ENCODE data around the gene KCNJ2.
A peak's percentile ranks its signal among the peaks of the same experiment; 100 is the strongest.

The KCNJ2 gene

GRCh38 chr17:70168977-70169708 lies at the start of gene KCNJ2:
Gene KCNJ2, plus strand, starts transcription at chr17:70169532. Its CDS starts 5,508 bp downstream, at chr17:70175040.
- peak within 1 kb of the TSS; percentile 96 for H2AFZ ChIP-seq (ENCODE audit: low read depth)
- H3K27ac ChIP-seq = no peak within 1 kb of the TSS
- no peaks in the 10 kb centered on the region for H3K36me3 ChIP-seq (ENCODE audit: insufficient read depth)
- H3K79me2 ChIP-seq (ENCODE audit: insufficient read depth, low read depth) = no peaks in the 10 kb centered on the region
- no peak for TF ChIP-seq CTCF (conservative IDR thresholded peaks at IDR 0.05; ENCODE audit: low read depth, low read length)
- H3K4me1 ChIP-seq (ENCODE audit: low read depth, poor library complexity, severe bottlenecking) = no peaks in the 10 kb centered on the region
- H3K4me2 ChIP-seq = peak within 1 kb of the TSS; percentile 90
- H3K4me3 ChIP-seq (IDR thresholded peaks at IDR 0.05; ENCODE audit: insufficient read depth, low read depth, low read length) = no peak within 1 kb of the TSS
- H4K20me1 ChIP-seq (ENCODE audit: insufficient read depth) = no peaks in the 10 kb centered on the region
- H3K27me3 ChIP-seq (ENCODE audit: insufficient read depth, low read depth) = no peaks in the 10 kb centered on the region
- peak within 1 kb of the TSS; percentile 49; the same call in 1 of the 2 replicates for H3K9ac ChIP-seq

GRCh38 chr17:70119545-70119944 lies 49.8 kb upstream of the KCNJ2 start:
- no peak for TF ChIP-seq CTCF (conservative IDR thresholded peaks at IDR 0.05; ENCODE audit: low read depth, low read length)
- Histone ChIP-seq H3K4me2 (no peak overlapping the region), H3K4me3 (IDR thresholded peaks at IDR 0.05; ENCODE audit: insufficient read depth, low read depth, low read length) (no peak overlapping the region), H3K27ac (no peak overlapping the region), H2AFZ (ENCODE audit: low read depth) (no peak overlapping the region), H3K27me3 (ENCODE audit: insufficient read depth, low read depth) (no peaks in the 10 kb centered on the region), H3K9ac (no peak overlapping the region), H3K36me3 (ENCODE audit: insufficient read depth) (no peaks in the 10 kb centered on the region), H4K20me1 (ENCODE audit: insufficient read depth) (no peaks in the 10 kb centered on the region), H3K79me2 (ENCODE audit: insufficient read depth, low read depth) (no peaks in the 10 kb centered on the region), H3K4me1 (ENCODE audit: low read depth, poor library complexity, severe bottlenecking) (no peaks in the 10 kb centered on the region)

GRCh38 chr17:70119983-70120382 lies 49.3 kb upstream of the KCNJ2 start:
- no peak overlapping the region for H3K9ac ChIP-seq
- no peak overlapping the region for H2AFZ ChIP-seq (ENCODE audit: low read depth)
- no peak overlapping the region for H3K4me2 ChIP-seq
- no peaks in the 10 kb centered on the region for H3K4me1 ChIP-seq (ENCODE audit: low read depth, poor library complexity, severe bottlenecking)
- H3K4me3 ChIP-seq (IDR thresholded peaks at IDR 0.05; ENCODE audit: insufficient read depth, low read depth, low read length) = no peak overlapping the region
- H3K79me2 ChIP-seq (ENCODE audit: insufficient read depth, low read depth) = no peaks in the 10 kb centered on the region
- no peak for TF ChIP-seq CTCF (conservative IDR thresholded peaks at IDR 0.05; ENCODE audit: low read depth, low read length)
- no peak overlapping the region for H3K27ac ChIP-seq
- H3K36me3 ChIP-seq (ENCODE audit: insufficient read depth) = no peaks in the 10 kb centered on the region
- no peaks in the 10 kb centered on the region for H4K20me1 ChIP-seq (ENCODE audit: insufficient read depth)
- no peaks in the 10 kb centered on the region for H3K27me3 ChIP-seq (ENCODE audit: insufficient read depth, low read depth)

- H3K27ac ChIP-seq = no peak overlapping the region
- H3K36me3 ChIP-seq (ENCODE audit: insufficient read depth) = no peaks in the 10 kb centered on the region
- no peak overlapping the region for H3K9ac ChIP-seq
- H3K4me1 ChIP-seq (ENCODE audit: low read depth, poor library complexity, severe bottlenecking) = no peaks in the 10 kb centered on the region
- H3K27me3 ChIP-seq (ENCODE audit: insufficient read depth, low read depth) = no peaks in the 10 kb centered on the region
- H2AFZ ChIP-seq (ENCODE audit: low read depth) = no peak overlapping the region
- H4K20me1 ChIP-seq (ENCODE audit: insufficient read depth) = no peaks in the 10 kb centered on the region
- H3K4me3 ChIP-seq (IDR thresholded peaks at IDR 0.05; ENCODE audit: insufficient read depth, low read depth, low read length) = no peak overlapping the region
- no peak for TF ChIP-seq CTCF (conservative IDR thresholded peaks at IDR 0.05; ENCODE audit: low read depth, low read length)
- H3K79me2 ChIP-seq (ENCODE audit: insufficient read depth, low read depth) = no peaks in the 10 kb centered on the region
- no peak overlapping the region for H3K4me2 ChIP-seq
Observed at GRCh38 chr17:70120425-70120824, 48.9 kb upstream of the KCNJ2 start.

Measured in KMS-11 (cell line).